Measurements from ENCODE around the gene CNBD2. TPM values are rescaled to one million over a fixed set of nuclear protein-coding genes. Genes with fewer than 3 reads are reported as not detected.

Gene CNBD2
- total RNA-seq: 2.1 and 5.6 TPM in 2 replicates

DNA sequence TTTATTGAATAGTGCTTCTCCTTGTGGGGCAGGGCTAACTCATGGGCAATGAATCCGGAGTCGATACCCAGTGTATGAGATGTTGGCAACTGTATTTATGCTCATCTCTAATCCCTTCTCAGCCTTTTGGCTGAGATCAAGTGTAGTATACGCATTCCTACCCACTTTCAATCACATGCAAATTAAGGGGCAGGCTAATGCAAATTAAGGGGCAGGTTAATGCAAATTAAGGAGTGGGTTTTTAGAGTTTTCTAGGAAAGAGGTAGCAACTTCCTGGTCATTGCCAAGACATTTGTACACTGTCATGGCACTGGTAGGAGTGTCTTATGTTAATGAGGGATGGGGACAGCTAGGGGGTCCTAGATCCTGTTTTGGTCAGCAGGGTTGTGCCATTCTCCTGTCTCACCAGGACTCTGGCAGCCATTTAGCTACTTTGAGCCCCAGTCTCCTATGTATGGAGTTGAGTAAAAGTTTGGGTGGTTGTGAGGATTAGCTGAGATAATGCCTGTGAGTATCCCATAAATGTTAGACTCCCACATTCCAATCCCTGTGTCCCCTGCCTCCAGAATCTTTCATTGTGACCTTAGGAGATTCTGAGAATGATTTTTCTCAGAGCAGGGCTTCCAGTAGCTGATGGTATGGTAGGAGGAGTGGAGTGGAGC, at the start of gene CNBD2:
TSS of gene CNBD2 (plus strand) at position 612 of the 662 bp plus-strand sequence. CDS start 173 bp downstream, outside the sequence.
- no peak for TF ChIP-seq CTCF (conservative IDR thresholded peaks at IDR 0.05; ENCODE audit: low read depth, low read length)
- DNase-seq (ENCODE audit: low read depth): no peak
- H3K4me3 ChIP-seq (ENCODE audit: low read depth, low read length): no peak within 1 kb of the TSS

DNA sequence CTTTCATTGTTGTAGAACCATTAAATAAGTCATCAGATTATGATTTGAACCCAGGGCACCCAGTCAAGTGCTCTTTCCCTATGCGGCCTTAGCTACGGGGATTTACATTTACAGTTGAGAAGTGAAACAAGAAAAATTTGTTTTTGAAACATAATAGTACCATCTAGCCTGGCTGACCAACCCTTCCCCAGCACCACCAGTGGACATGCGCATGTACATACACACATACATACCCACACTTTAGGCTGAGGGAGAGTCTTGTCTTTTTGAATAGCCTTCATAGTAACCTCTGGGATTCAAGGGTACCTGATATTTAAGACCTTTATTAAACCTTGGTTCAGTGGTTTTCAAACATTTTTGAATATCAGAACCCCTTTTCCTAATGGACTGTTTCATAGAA, 47.9 kb upstream of the CNBD2 start:
- DNase-seq (ENCODE audit: low read depth): no peak
- no peak for TF ChIP-seq CTCF (conservative IDR thresholded peaks at IDR 0.05; ENCODE audit: low read depth, low read length)
- H3K4me3 ChIP-seq (ENCODE audit: low read depth, low read length): no peak overlapping the region

GRCh38 chr20:35929301-35929700, 39.1 kb upstream of the CNBD2 start:
- DNase-seq (ENCODE audit: low read depth): no peak
- TF ChIP-seq CTCF (conservative IDR thresholded peaks at IDR 0.05; ENCODE audit: low read depth, low read length): no peak
- H3K4me3 ChIP-seq (ENCODE audit: low read depth, low read length): no peak overlapping the region

GRCh38 chr20:35934050-35934449, 34.3 kb upstream of the CNBD2 start:
- no peak overlapping the region for H3K4me3 ChIP-seq (ENCODE audit: low read depth, low read length)
- no peak for TF ChIP-seq CTCF (conservative IDR thresholded peaks at IDR 0.05; ENCODE audit: low read depth, low read length)
- no peak for DNase-seq (ENCODE audit: low read depth)

- DNase-seq (ENCODE audit: low read depth): no peak
- H3K4me3 ChIP-seq (ENCODE audit: low read depth, low read length): no peak overlapping the region
- TF ChIP-seq CTCF (conservative IDR thresholded peaks at IDR 0.05; ENCODE audit: low read depth, low read length): no peak
Observed at GRCh38 chr20:35939264-35939663, 29.1 kb upstream of the CNBD2 start.

DNA sequence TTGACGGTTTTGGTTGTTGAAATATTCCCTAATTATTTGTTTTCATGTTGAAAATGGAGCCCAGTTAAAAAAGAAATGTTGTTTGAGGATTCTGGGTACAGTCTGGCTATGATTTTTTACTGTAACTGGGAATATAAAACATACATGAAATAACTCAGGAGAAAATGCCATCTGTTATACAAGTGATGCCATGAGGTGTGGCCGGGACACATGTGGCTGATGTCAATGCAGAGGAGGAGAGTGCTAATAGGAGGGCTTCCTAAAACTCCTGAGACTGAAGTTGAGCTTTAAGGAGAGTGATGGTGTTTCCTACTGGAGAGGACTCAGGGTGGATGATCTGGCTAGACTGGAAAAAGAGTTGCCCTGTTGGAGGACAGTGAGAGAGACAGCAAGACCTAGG, 26.8 kb upstream of the CNBD2 start:
- H3K4me3 ChIP-seq (ENCODE audit: low read depth, low read length): no peak overlapping the region
- TF ChIP-seq CTCF (conservative IDR thresholded peaks at IDR 0.05; ENCODE audit: low read depth, low read length): no peak

DNA sequence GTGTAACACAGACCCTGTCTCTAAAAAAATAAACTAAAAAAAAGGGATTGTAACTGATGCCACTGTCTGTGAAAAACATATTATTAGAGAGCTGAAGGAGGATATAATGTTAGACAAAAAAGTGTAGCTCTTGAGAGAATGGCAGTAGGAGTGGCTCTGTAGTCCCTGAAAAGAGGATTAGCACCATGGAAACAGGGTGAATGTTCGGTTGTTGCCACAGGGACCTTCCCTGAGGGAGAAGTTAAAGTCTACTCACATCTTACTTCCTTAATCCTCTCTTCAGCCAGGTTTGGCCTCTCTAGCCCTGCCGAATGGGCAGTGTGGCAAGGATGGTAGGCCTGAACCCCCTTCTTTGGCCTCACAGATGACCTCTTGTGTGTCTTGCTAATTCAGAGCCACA, 26.1 kb upstream of the CNBD2 start:
- no peak for DNase-seq (ENCODE audit: low read depth)
- TF ChIP-seq CTCF (conservative IDR thresholded peaks at IDR 0.05; ENCODE audit: low read depth, low read length): no peak
- H3K4me3 ChIP-seq (ENCODE audit: low read depth, low read length): no peak overlapping the region

More for the DNA sequence above, 26.8 kb upstream of the CNBD2 start:
- DNase-seq (ENCODE audit: low read depth): no peak
